Common myeloid progenitor, CD34-positive (primary cell): ENCODE measurements around the gene RPL26.

Experiments used
- CTCF ChIA-PET: fragments of 350-600 bp; sonication (Branson Sonifier 250); formaldehyde crosslinking; loops from one replicate; lab custom pipeline; 2021; ENCODE audit warnings: antibody characterized with exemption; lab: Charles Lee
- POLR2A ChIA-PET: fragments of 350-600 bp; sonication (Branson Sonifier 250); formaldehyde crosslinking; loops from one replicate; lab custom pipeline; 2021; ENCODE audit warnings: antibody characterized with exemption; lab: Charles Lee
- DNase-seq, 3 donors: peaks; one replicate each; pipeline versions ENCODE4 v3.0.0 to v3.0.0-alpha.2; 2013
- H3K27ac ChIP-seq, 2 experiments: 1 replicate in 1 of 2; 2 replicates in 1 of 2; pipeline ENCODE4 v1.7.0; 2013; ENCODE audit warnings: inconsistent platforms in 2 of 2, low read length in 2 of 2, mild to moderate bottlenecking in 2 of 2, low read depth in 1 of 2, moderate library complexity in 1 of 2; ENCODE audit not compliant: severe bottlenecking in 2 of 2, insufficient read depth in 1 of 2, poor library complexity in 1 of 2
- H3K27me3 ChIP-seq, 5 experiments: replicated peaks in 2 of 5; 1 replicate in 3 of 5; 2 replicates in 2 of 5; pipeline versions ENCODE4 v1.6.1 to v1.7.0; 2013; ENCODE audit warnings: low read length in 4 of 5, mild to moderate bottlenecking in 2 of 5, moderate library complexity in 2 of 5, inconsistent platforms in 1 of 5; ENCODE audit not compliant: insufficient read depth in 5 of 5, control insufficient read depth in 4 of 5
- H3K36me3 ChIP-seq, 4 experiments: 1 replicate in 2 of 4; 2 replicates in 2 of 4; pipeline versions ENCODE4 v1.6.1 to v1.7.0; 2013; ENCODE audit warnings: low read length in 3 of 4, control low read depth in 1 of 4, mild to moderate bottlenecking in 1 of 4; ENCODE audit not compliant: control insufficient read depth in 4 of 4, insufficient read depth in 4 of 4
- H3K4me1 ChIP-seq, 4 experiments: 1 replicate in 3 of 4; 2 replicates in 1 of 4; pipeline versions ENCODE4 v1.6.1 to v1.7.1; 2013; ENCODE audit warnings: low read length in 3 of 4, mild to moderate bottlenecking in 3 of 4, control low read depth in 1 of 4, inconsistent platforms in 1 of 4, moderate library complexity in 1 of 4; ENCODE audit not compliant: control insufficient read depth in 4 of 4, insufficient read depth in 4 of 4; ENCODE audit errors: control extremely low read depth in 1 of 4
- H3K4me3 ChIP-seq, 7 experiments: 1 replicate in 4 of 7; 2 replicates in 3 of 7; pipeline versions ENCODE4 v1.5.1 to v1.7.0; 2013; ENCODE audit warnings: mild to moderate bottlenecking in 7 of 7, low read length in 6 of 7, moderate library complexity in 6 of 7, inconsistent platforms in 2 of 7, low read depth in 2 of 7, control low read depth in 1 of 7; ENCODE audit not compliant: insufficient read depth in 4 of 7, control insufficient read depth in 1 of 7; ENCODE audit errors: extremely low read depth in 1 of 7
- H3K9me3 ChIP-seq, 5 experiments: 1 replicate in 4 of 5; 2 replicates in 1 of 5; pipeline versions ENCODE4 v1.6.1 to v1.7.1; 2013; ENCODE audit warnings: low read length in 4 of 5, mild to moderate bottlenecking in 2 of 5, inconsistent platforms in 1 of 5, low read depth in 1 of 5, moderate library complexity in 1 of 5; ENCODE audit not compliant: control insufficient read depth in 4 of 5, insufficient read depth in 2 of 5; ENCODE audit errors: control extremely low read depth in 1 of 5
- WGBS: methylation state at CpG from one replicate; pipeline ENCODE4 v1.1.5; 2013; ENCODE audit not compliant: insufficient coverage; 5-methylcytosine and 5-hydroxymethylcytosine counted together

RPL26 gene

GRCh38 chr17:8372422-8372821 lies 10.6 kb downstream of the RPL26 start:
- no peak overlapping the region for H3K27ac ChIP-seq
- ChIA-PET POLR2A (no interaction called here), CTCF (no interaction called here)
- peaks cover 6 to 27% (median 27%) of the 10 kb centered on the region in 4 experiments for H3K4me1 ChIP-seq
- H3K36me3 ChIP-seq = peaks cover 3 to 25% (median 21%) of the 10 kb centered on the region in 4 experiments
- no peak overlapping the region for H3K4me3 ChIP-seq
- H3K9me3 ChIP-seq = no peaks in the 10 kb centered on the region
- H3K27me3 ChIP-seq = no peaks in the 10 kb centered on the region
- no peak for DNase-seq
- WGBS = 97% methylated on average over 5 of the region's 7 CpGs

DNA sequence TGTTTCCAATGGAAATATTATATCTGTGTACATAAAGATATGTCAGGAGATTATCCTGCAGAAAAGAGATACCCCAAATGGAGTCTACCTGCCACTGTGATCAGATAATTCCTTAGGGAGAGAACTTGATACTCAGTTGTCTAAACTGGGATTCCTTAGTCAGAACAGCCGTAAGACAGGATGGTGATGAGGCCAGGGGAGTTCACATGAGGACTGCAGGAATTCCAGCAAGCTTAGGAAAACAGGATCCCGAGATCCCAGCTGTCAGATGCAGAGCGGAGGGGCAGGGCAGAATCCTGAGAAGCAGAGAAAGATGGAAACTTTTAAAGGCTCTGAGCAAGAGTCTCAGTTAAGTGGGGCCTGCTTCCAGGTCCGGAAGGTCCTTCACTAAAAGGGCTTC lies 11.2 kb downstream of the RPL26 start:
- H3K4me3 ChIP-seq = no peak overlapping the region
- H3K27me3 ChIP-seq = no peaks in the 10 kb centered on the region
- no peaks in the 10 kb centered on the region for H3K9me3 ChIP-seq
- ChIA-PET POLR2A (interaction anchor here (1.1 kb wide), 1 partner anchor 18 kb away, joined by 3 read pairs; no protein-coding TSS in a partner anchor), CTCF (interaction anchor here (2.0 kb wide), 1 partner anchor 12 kb away, joined by 5 read pairs; no protein-coding TSS in a partner anchor)
- WGBS = 93% methylated on average over 3 of the region's 4 CpGs
- DNase-seq = no peak
- no peak overlapping the region for H3K27ac ChIP-seq
- H3K36me3 ChIP-seq = peaks cover 3 to 22% (median 15%) of the 10 kb centered on the region in 4 experiments
- H3K4me1 ChIP-seq = peaks cover 6 to 25% (median 24%) of the 10 kb centered on the region in 4 experiments

DNA sequence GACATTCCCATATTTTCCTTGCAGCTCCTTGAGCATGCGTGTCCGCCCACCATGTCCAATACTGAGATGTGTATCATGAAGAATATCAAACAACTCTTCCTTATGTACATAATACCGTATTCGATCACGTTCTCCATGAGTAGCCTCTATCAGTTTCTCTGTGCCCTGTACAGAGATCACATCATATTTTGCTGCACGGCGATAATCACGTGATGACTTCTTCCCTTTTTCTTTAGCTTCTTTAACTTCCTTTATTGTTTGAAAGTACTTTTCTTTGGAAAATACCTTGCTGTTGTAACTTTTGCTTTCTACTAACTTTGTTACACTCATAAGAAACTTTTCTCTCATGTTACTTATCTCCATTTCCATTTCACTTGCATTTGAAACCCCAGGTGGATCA lies 13.0 kb downstream of the RPL26 start:
- POLR2A ChIA-PET = interaction anchor here (0.8 kb wide), 2 partner anchors 25 to 38 kb away, joined by 3 read pairs; no protein-coding TSS in a partner anchor
- Histone ChIP-seq H3K4me3 (peak overlapping the region in 2 of 7 experiments; percentile 23 to 42), H3K36me3 (peaks cover 3 to 23% (median 18%) of the 10 kb centered on the region in 4 experiments), H3K27me3 (no peaks in the 10 kb centered on the region), H3K4me1 (peaks cover 6 to 12% (median 11%) of the 10 kb centered on the region in 4 experiments), H3K9me3 (no peaks in the 10 kb centered on the region), H3K27ac (peak overlapping the region; percentile 21 to 68)
- 28% methylated on average over 8 of the region's 8 CpGs for WGBS
- CTCF ChIA-PET = interaction anchor here (1.1 to 2.8 kb wide), 4 partner anchors 10 to 38 kb away, joined by 3 to 18 read pairs (median 4); no protein-coding TSS in a partner anchor
- DNase-seq = peak; percentile 33 to 61 (median 58)

GRCh38 chr17:8368193-8368592 lies 14.8 kb downstream of the RPL26 start:
- ChIA-PET POLR2A (interaction anchor here (0.6 kb wide), 1 partner anchor 272 kb away, joined by 3 read pairs; no protein-coding TSS in a partner anchor), CTCF (no interaction called here)
- no peak for DNase-seq
- Histone ChIP-seq H3K9me3 (no peaks in the 10 kb centered on the region), H3K27me3 (no peaks in the 10 kb centered on the region), H3K27ac (no peak overlapping the region), H3K4me3 (no peak overlapping the region), H3K4me1 (peaks cover 6 to 12% (median 11%) of the 10 kb centered on the region in 4 experiments), H3K36me3 (peaks cover 3 to 25% (median 18%) of the 10 kb centered on the region in 4 experiments)
- 100% methylated on average over 2 of the region's 3 CpGs for WGBS

DNA sequence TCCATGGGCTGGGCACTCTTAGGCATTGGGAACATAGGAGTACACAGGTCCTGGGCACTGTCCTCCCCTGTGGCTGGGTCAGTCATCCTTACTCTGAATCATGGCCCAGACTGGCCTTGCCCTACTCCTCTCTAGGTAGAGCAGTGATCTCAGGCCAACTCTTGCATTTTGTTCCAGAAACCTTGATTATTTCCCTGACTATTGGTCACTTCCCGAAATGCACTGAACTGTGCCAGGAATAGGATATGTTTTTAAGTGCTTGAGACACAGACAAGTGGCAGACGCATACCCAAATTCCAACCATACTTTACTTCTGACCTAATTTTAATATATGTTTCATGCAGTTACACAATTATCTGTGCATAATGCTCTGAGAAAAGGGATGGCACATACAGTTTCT lies 16.8 kb downstream of the RPL26 start:
- no peak overlapping the region for H3K27ac ChIP-seq
- H3K27me3 ChIP-seq = no peaks in the 10 kb centered on the region
- no CpG with 5 or more reads among the region's 2 CpGs for WGBS
- peaks cover 3 to 18% (median 14%) of the 10 kb centered on the region in 4 experiments for H3K36me3 ChIP-seq
- DNase-seq = no peak
- H3K4me3 ChIP-seq = no peak overlapping the region
- H3K9me3 ChIP-seq = no peaks in the 10 kb centered on the region
- peaks cover 6 to 25% (median 21%) of the 10 kb centered on the region in 4 experiments for H3K4me1 ChIP-seq
- CTCF ChIA-PET = no interaction called here
- POLR2A ChIA-PET = no interaction called here

DNA sequence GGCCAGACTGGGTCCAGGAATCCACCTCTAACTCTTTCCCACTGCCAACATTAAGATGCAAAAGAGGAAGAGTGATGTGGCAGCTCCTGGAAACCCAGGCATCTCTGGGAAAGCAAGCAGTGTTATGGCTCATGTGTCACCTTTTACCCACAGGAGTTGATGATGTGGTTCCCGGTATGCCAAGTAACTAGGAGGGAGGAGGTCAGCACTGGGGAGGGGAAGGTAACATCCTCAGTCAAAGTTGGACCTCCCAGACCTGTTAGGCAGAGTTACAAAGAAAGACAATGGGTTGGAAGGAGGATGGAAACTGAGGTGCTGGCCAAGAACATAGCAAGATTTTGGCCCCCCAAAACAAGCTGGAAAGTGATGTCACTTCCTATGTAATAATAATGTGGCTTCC lies 17.9 kb downstream of the RPL26 start:
- Histone ChIP-seq H3K9me3 (no peaks in the 10 kb centered on the region), H3K4me3 (no peak overlapping the region), H3K36me3 (peaks cover 3 to 16% (median 14%) of the 10 kb centered on the region in 4 experiments), H3K4me1 (peaks cover 10 to 33% (median 27%) of the 10 kb centered on the region in 4 experiments), H3K27ac (no peak overlapping the region), H3K27me3 (no peaks in the 10 kb centered on the region)
- ChIA-PET CTCF (no interaction called here), POLR2A (no interaction called here)
- no peak for DNase-seq
- WGBS = 100% methylated on average over 1 of the region's 1 CpG

GRCh38 chr17:8362651-8363332 lies 20.2 kb downstream of the RPL26 start:
- ChIA-PET CTCF (interaction anchor here (1.9 kb wide), 1 partner anchor 14 kb away, joined by 15 read pairs; the partner anchor contains the start of gene KRABD2), POLR2A (interaction anchor here (0.9 kb wide), 1 partner anchor 14 kb away, joined by 3 read pairs; the partner anchor contains the start of gene KRABD2)
- no peak overlapping the region for H3K27ac ChIP-seq
- peaks cover 0 to 7% (median 2%) of the 10 kb centered on the region in 4 experiments for H3K36me3 ChIP-seq
- DNase-seq = no peak
- peaks cover 8 to 37% (median 32%) of the 10 kb centered on the region in 4 experiments for H3K4me1 ChIP-seq
- WGBS = 96% methylated on average over 3 of the region's 4 CpGs
- no peaks in the 10 kb centered on the region for H3K27me3 ChIP-seq
- no peaks in the 10 kb centered on the region for H3K9me3 ChIP-seq
- no peak overlapping the region for H3K4me3 ChIP-seq
